ENCODE results near the gene OR52M1. TPM values are rescaled to one million over a fixed set of nuclear protein-coding genes. Genes with fewer than 3 reads are reported as not detected.
A peak's percentile ranks its signal among the peaks of the same experiment; 100 is the strongest.

The OR52M1 gene
- total RNA-seq, 1 experiment from 2014 or later = not detected

DNA sequence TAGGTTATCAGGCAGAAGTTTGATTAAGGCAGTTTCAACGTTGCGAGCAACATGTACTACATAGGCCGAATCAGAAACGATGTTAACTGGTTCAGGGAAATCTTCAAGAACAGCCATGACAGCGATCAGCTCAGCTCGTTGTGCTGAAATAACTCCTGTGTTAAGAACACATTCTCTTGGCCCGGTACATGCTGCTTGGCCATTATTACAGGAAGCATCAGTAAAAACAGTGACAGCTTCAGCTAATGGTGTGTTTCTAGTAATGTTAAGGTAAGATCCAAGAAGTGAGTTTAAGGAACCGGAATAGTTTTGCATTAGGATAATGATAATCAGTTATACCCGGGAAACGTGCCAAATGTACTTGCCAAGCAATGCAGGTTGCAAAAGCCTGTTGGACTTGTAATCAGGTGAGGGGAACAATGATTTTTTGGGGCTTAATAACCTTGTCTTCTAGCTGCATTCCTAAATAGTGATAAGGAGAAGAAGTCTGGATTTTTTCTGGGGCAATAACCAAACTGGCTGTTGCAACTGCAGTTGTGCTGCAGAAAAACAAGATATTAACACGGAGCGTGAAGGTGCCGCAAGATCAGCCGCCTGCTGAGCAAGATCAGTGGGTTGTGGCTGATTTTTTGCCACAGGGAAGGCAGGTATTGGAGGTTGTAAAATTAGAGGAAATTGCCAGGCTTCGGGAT is 48.3 kb upstream of the OR52M1 start:
- no peaks in the 10 kb centered on the region for H3K79me2 ChIP-seq (ENCODE audit: low read depth)
- no peak for TF ChIP-seq CTCF (conservative IDR thresholded peaks at IDR 0.05)
- TF ChIP-seq EZH2 (IDR thresholded peaks at IDR 0.05; ENCODE audit: low read depth) = no peak
- no peak overlapping the region for H3K4me3 ChIP-seq
- H3K27ac ChIP-seq = no peak overlapping the region
- peak in 1 of 2 experiments; percentile 64 for DNase-seq
- peak overlapping the region; percentile 34; the same call in 1 of the 2 replicates for H3K4me2 ChIP-seq
- no peaks in the 10 kb centered on the region for H3K9me3 ChIP-seq (ENCODE audit: insufficient read depth, low read depth)
- no peaks in the 10 kb centered on the region for H3K36me3 ChIP-seq (ENCODE audit: low read depth)
- ChIA-PET POLR2A (ENCODE audit: unreplicated experiment) (interaction anchor here (0.6 kb wide), 1 partner anchor 31 kb away, joined by 3 read pairs; no protein-coding TSS in a partner anchor), CTCF (no interaction called here)
- no TSS peak for BruUV-seq (replicated peaks)
- no peaks in the 10 kb centered on the region; the same call in 1 of the 2 replicates for H3K27me3 ChIP-seq (ENCODE audit: insufficient read depth, low read depth)
- no peaks in the 10 kb centered on the region for H3K9me2 ChIP-seq (ENCODE audit: insufficient read depth)
- intact Hi-C loops (cut with micrococcal nuclease; ENCODE audit: unreplicated experiment) = no loop called here
- 0 out of 2 replicates have a peak overlapping the region, but pooled peaks have one; percentile 48 for H2AFZ ChIP-seq
- H4K20me1 ChIP-seq (ENCODE audit: insufficient read depth) = no peaks in the 10 kb centered on the region
- no peaks in the 10 kb centered on the region for H3K4me1 ChIP-seq (replicated peaks; ENCODE audit: insufficient read depth)
- no peaks in the 10 kb centered on the region for H3F3A ChIP-seq (ENCODE audit: insufficient read depth, low read depth)

DNA sequence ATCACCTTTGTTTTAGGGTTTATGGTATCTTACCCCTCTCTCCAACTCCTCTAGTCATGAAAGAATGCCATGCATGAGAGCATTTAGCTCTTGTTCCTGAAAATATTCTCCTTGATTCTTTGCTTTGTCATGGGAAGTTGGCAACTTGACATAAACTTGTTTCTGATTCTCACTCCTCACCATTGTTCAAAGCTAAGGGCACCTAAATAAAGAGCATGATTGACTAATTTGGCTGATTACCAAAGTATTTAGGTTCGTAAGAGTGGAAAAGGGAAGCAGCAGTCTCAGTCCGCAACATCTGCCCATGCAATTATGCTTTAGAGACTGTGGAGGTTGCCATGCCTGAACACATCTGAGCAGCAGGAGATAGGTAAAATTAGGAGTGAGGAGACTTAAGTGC is 36.1 kb upstream of the OR52M1 start:
- no peak overlapping the region for H3K27ac ChIP-seq
- H3K36me3 ChIP-seq (ENCODE audit: low read depth) = no peaks in the 10 kb centered on the region
- no peaks in the 10 kb centered on the region for H3K79me2 ChIP-seq (ENCODE audit: low read depth)
- no peak overlapping the region for H2AFZ ChIP-seq
- H3K4me3 ChIP-seq = no peak overlapping the region
- no peaks in the 10 kb centered on the region for H3K9me2 ChIP-seq (ENCODE audit: insufficient read depth)
- H3F3A ChIP-seq (ENCODE audit: insufficient read depth, low read depth) = no peaks in the 10 kb centered on the region
- H3K27me3 ChIP-seq (ENCODE audit: insufficient read depth, low read depth) = no peaks in the 10 kb centered on the region
- no peaks in the 10 kb centered on the region for H3K9me3 ChIP-seq (ENCODE audit: insufficient read depth, low read depth)
- no peak for DNase-seq
- CTCF ChIA-PET = no interaction called here
- intact Hi-C loops (cut with micrococcal nuclease; ENCODE audit: unreplicated experiment) = no loop called here
- no peaks in the 10 kb centered on the region for H3K4me1 ChIP-seq (replicated peaks; ENCODE audit: insufficient read depth)
- H4K20me1 ChIP-seq (ENCODE audit: insufficient read depth) = no peaks in the 10 kb centered on the region
- POLR2A ChIA-PET (ENCODE audit: unreplicated experiment) = no interaction called here
- no peak overlapping the region for H3K4me2 ChIP-seq
- TF ChIP-seq EZH2 (IDR thresholded peaks at IDR 0.05; ENCODE audit: low read depth) = no peak
- TF ChIP-seq CTCF (conservative IDR thresholded peaks at IDR 0.05) = no peak
- BruUV-seq (replicated peaks) = no TSS peak

DNA sequence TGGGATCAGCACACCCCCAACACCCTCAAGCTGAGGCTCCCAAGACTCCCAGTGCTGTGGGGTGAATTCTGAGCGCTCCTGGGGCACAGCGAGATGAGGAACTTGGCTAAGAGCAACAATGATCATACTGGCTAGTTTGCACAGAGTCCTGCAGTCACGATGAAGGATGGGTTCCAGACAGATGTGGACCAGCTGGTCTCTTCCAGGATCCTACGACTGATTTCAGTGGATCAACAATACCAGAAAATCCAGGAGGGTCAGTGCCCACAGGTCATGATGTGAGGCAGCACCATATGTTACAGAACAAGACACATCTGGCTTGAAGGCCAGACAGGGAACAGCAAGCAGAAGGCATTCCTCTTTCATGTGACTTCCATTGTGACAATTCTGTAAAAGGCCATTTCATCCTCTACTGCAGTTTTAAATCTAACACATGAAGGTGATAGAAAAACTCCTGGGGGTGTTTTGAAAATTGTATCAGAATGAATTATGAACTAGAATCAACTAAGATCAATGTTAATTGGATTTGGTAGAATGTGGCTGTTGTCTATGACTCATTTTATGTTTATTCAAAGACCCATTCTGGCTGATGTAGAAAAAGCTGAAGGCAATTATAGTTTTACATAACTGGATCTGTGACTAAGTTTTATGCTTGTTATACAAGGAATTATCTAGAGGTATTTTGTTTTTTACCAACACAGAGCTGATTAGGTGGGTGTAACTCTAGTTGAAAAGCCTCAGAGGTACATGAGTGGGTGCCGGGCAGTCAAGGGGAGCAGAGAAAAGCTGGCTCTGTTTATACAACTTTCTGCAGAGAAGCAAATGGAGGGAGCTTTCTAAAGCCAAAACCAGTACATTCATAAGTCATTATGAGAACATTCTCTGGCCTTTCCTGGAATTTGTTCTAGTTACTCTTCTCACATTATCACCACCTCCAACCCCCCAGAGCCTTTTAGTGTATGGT is 33.4 kb upstream of the OR52M1 start:
- H3K4me3 ChIP-seq = no peak overlapping the region
- H3K27ac ChIP-seq = no peak overlapping the region
- no peaks in the 10 kb centered on the region for H3K9me3 ChIP-seq (ENCODE audit: insufficient read depth, low read depth)
- H3K4me2 ChIP-seq = no peak overlapping the region
- H3K4me1 ChIP-seq (replicated peaks; ENCODE audit: insufficient read depth) = no peaks in the 10 kb centered on the region
- intact Hi-C loops (cut with micrococcal nuclease; ENCODE audit: unreplicated experiment) = no loop called here
- H3K79me2 ChIP-seq (ENCODE audit: low read depth) = no peaks in the 10 kb centered on the region
- H3F3A ChIP-seq (ENCODE audit: insufficient read depth, low read depth) = no peaks in the 10 kb centered on the region
- BruUV-seq (replicated peaks) = no TSS peak
- no peak overlapping the region for H2AFZ ChIP-seq
- ChIA-PET CTCF (no interaction called here), POLR2A (ENCODE audit: unreplicated experiment) (no interaction called here)
- no peaks in the 10 kb centered on the region for H3K27me3 ChIP-seq (ENCODE audit: insufficient read depth, low read depth)
- no peaks in the 10 kb centered on the region for H3K36me3 ChIP-seq (ENCODE audit: low read depth)
- TF ChIP-seq EZH2 (IDR thresholded peaks at IDR 0.05; ENCODE audit: low read depth) (no peak), CTCF (conservative IDR thresholded peaks at IDR 0.05) (no peak)
- no peak for DNase-seq
- H3K9me2 ChIP-seq (ENCODE audit: insufficient read depth) = no peaks in the 10 kb centered on the region
- H4K20me1 ChIP-seq (ENCODE audit: insufficient read depth) = no peaks in the 10 kb centered on the region

All from PC-9 (cell line).